ENCODE measurements around the gene FLVCR2.
"Not testable (repeated sequence)": the region's sequence is repeated elsewhere in the genome, so short reads cannot be mapped to it uniquely, and the experiment has no call there.

FLVCR2 gene

GRCh38 chr14:75589931-75590330, 11.5 kb downstream of the FLVCR2 start:
- FAIRE-seq: no peak

GRCh38 chr14:75591331-75591946, 13.0 kb downstream of the FLVCR2 start:
- DNase-seq (ENCODE audit: insufficient read length, low spot score): no peak
- FAIRE-seq: no peak

More at GRCh38 chr14:75589931-75590330, 11.5 kb downstream of the FLVCR2 start:
- DNase-seq (ENCODE audit: insufficient read length, low spot score): no peak

DNA sequence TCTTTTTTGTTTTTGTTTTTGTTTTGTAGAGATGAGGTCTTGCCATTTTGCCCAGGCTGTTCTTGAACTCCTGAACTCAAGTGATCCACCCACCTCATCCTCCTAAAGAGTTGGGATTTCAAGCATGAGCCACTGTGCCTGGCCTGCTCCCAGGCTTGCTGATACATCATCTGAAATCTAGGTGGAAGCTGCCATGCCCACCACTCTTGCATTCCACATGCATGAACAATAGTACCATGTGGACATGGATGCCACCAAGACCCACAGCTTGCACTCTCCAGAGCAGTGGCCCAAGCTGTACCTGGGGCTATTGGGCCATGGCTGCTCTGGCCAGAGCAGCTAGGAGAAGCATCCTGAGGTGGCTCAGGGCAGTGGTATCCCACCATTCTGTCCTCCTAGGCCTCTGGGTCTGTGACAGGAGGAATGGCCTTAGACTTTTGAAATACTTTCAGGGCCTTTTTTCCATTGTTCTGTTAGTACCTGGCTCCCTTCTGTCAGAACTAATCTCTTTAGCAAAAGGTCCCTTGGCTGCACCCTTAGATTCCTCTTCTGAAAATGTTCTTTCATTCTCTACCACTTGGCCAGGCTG, 13.7 kb downstream of the FLVCR2 start:
- FAIRE-seq (no peak), DNase-seq (ENCODE audit: insufficient read length, low spot score) (no peak)

DNA sequence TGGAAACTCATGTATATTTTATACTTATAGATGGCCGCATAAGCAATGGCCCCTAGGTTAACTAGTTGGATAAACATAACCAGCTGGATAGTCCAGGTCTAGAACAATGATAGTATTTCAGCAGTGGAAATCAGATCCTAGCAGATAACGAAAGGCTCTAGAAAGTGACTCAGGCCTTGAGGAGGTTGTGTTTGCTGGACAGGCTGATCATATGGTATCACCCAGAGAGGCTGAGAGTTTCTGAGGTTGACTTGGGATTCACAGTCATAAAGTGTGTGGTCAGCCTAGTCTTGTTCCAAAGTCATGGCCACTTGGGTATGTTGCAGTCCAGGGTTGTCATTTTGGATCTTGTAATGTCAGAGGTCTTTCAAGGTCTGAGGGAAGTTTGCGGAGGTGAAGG, 16.8 kb downstream of the FLVCR2 start:
- FAIRE-seq: no peak
- no peak for DNase-seq (ENCODE audit: insufficient read length, low spot score)

DNA sequence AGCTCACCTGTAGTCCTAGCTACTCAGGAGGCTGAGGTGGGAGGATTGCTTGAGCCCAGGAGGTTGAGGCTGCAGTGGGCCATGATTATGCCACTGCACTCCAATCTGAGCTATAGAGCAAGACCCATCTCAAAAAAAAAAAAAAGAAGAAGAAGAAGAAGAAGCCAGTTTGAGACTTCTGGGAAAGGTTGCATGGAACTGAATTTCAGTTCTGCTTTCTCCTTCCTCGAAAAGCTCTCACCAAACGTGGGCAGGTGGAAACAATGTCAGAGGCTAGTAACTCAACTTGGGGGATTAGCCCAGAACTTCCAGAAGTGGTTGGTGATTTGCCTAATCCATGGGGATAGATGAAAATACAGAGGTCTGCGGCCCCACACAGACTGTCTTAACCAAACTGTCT, 18.7 kb downstream of the FLVCR2 start:
- DNase-seq (ENCODE audit: insufficient read length, low spot score) (no peak), FAIRE-seq (no peak)

DNA sequence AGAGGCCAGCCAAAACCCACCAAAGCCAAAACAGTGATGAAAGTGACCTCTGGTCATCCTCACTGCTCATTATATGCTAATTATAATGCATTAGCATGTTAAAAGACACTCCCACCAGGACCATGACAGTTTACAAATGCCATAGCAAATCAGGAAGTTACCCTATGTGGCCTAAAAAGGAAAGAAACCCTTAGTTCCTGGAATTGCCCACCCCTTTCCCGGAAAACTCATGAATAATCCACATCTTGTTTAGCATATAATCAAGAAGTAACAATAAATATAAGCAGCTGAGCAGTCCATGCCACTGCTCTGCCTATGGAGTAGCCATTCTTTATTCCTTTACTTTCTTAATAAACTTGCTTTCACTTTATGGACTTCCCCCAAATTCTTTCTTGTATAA, 21.7 kb downstream of the FLVCR2 start:
- not testable (repeated sequence) for FAIRE-seq; DNase-seq (ENCODE audit: insufficient read length, low spot score)

- not testable (repeated sequence) for FAIRE-seq; DNase-seq (ENCODE audit: insufficient read length, low spot score)
These were observed 22.6 kb downstream of the FLVCR2 start for GRCh38 chr14:75601061-75601460.

DNA sequence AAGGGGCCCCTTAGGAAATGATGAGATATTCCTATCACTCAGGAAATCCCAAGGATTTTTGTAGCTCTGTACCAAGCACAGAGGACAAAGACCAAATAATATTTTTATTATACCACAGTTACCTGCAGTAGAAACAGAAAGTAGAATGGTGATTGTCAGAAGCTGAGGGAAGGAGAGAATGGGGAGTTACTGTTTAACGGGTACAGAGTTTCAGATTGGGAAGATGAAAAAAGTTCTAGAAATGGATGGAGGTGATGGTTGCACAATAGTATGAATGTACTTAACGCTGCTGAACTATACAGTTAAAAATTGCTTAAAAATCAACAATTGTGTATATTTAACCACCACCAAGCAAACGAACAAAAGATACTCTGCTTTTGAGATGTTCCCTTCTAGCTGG, 24.1 kb downstream of the FLVCR2 start:
- DNase-seq (ENCODE audit: insufficient read length, low spot score): no peak
- no peak for FAIRE-seq

GRCh38 chr14:75604979-75605851, 26.8 kb downstream of the FLVCR2 start:
- no peak for FAIRE-seq
- no peak for DNase-seq (ENCODE audit: insufficient read length, low spot score)

GRCh38 chr14:75605916-75606315, 27.5 kb downstream of the FLVCR2 start:
- no peak for DNase-seq (ENCODE audit: insufficient read length, low spot score)
- FAIRE-seq: no peak

GRCh38 chr14:75607044-75607443, 28.6 kb downstream of the FLVCR2 start:
- FAIRE-seq (no peak), DNase-seq (ENCODE audit: insufficient read length, low spot score) (no peak)

DNA sequence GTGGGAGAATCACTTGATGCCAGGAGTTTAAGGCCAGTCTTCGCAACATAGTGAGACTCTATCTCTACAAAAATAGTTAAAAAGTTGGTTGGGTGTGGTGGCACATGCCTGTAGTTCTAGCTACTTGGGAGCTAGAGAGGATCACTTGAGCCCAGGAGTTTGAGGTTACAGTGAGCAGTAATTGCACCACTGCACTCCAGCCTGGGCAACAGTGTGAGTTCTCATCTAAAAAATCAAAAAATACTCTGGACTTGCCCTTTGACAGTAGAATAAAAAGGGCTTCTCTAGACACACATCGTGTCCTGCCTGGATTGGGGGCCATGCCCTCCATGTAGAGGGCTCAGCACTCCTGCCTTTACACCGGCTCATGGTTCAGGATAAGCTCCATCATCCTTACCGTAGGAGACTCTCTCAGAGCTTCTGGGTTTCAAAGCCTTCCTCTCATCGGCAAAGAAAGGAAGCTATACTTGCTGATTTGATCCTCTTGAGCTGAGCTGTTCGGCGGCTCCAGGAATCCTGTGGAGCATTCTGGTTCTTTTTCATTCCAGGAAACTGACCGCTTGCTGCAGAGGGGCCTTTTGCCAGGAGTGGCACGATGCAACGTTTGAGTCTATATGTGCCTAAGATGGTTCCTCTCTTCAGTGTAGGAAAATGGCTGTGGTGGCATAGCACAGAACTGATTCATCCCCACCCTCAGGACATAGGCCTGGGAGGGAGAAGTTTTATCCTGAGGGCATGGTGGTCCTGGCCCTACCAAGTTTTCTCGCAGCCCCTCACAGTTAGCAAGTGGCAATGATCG, 29.6 kb downstream of the FLVCR2 start:
- FAIRE-seq: no peak

DNA sequence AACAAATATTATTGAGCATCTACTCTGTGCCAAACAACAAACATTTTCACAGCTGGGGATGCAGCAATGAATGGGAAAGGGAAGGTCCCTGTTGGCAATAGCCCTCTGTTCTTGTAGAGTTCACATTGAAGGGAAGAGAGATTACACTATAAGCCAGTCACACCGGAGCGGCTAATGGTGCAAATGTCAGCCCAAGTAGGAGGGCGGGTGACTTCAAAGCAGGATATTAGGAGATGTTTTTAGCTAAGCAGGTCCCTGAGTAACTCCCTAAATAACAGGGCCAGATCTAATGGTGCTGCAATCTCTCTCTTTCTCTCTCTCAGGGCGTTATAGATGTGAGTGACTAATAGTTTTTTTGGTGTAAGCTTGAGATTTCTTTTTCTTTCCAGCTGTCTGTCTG, 30.7 kb downstream of the FLVCR2 start:
- FAIRE-seq: no peak
- DNase-seq (ENCODE audit: insufficient read length, low spot score): no peak

More for the DNA sequence above, 29.6 kb downstream of the FLVCR2 start:
- DNase-seq (ENCODE audit: insufficient read length, low spot score): no peak

DNA sequence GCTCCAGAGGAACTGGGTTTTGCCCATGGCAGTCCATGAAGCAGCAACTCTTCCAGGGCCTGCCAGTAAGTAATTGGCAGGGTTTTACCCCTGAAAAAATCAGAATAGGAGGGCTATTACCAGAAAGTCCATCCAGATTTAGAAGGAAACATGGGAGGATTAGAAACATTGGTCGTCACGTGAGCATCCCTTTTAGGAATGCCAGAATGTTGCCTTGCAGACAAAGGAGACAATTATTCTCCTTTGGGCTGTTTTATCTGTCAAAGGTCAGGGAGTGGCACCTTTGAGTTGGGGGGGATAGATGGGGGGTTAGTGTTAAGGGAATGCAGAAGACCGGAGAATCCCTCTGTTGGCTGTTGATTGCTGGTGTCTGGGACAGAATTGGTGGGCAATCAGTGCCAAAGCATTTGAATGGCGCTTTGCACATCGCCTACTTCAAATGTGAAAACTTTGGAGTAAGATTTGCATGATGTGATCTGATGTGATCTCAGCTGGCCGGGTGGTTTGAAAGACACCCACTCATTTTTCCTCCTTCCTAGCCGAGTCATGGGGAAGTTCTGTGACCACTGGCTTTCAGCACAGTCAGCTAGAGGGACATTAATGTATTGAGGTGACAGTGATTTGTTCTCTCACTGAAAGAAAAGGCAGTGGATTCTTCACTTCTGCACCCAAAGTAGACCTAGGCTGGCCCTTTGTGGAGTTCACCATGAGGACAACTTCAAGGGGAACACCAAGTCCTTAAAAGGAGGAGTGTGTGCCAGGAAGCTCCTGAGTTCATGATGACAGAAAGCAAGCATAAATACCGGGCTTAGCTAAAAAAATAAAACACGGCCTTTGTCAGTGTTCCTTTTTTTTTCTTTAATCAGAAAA, 31.4 kb downstream of the FLVCR2 start:
- FAIRE-seq: no peak
- no peak for DNase-seq (ENCODE audit: insufficient read length, low spot score)

DNA sequence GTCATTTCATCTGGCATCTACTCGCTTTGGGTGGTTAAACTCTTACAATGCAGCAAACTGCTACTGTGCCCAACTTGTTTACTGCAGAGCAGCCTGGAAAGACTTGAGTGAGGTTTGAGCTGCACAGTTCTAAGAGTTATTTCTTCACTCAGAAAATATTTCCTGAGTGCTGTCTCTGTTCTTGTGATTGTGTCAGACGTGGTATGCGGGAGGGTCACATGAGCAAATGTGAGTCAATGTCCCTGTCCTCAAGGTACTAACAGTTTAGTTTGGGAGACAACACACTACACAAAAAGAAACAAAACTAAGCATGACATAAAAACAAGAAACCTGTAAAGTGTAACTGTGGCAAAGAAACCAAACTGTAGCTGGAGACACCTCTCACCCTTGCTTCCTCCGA, 32.4 kb downstream of the FLVCR2 start:
- no peak for DNase-seq (ENCODE audit: insufficient read length, low spot score)
- FAIRE-seq: no peak

DNA sequence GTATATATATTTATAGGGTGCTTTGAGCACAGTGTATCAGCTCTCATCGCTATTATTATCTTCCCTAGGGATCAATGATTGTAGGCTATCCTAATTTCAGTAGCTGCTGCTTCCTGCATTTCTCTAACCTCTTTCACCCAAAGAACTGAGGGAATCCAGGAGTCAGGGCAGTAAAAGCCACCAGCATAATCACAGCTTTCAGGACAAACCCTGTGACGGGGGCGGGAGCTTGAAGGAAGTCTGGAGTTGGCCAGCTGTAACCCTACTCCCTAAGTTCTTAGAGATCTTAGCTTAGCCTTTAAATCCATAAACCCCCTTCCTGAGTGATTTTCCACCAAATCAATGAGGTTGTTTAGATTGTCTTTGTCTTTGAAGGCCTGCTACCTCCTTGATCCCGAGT, 33.7 kb downstream of the FLVCR2 start:
- FAIRE-seq (no peak), DNase-seq (ENCODE audit: insufficient read length, low spot score) (no peak)

GRCh38 chr14:75614179-75614578, 35.8 kb downstream of the FLVCR2 start:
- FAIRE-seq (no peak), DNase-seq (ENCODE audit: insufficient read length, low spot score) (no peak)

DNA sequence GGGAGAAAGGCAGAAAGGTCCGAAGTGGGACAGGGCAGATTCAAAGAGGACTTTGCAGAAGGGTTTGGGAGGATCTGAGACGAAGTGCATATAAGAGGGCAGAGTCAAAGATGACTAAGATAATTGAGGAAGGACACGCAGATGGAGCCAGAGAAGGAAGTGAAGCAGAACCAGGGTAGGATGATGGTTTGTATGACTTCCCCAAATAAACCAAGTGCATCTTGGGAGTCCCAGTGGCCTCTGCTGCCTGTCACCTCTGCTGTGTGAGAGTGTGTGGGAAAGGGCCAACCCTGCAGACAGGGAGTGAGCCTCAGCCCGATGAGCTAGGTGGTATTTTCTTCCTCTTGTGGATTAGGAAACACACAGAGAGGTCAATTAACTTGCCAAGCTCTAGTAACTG, 36.8 kb downstream of the FLVCR2 start:
- FAIRE-seq (no peak), DNase-seq (ENCODE audit: insufficient read length, low spot score) (no peak)

DNA sequence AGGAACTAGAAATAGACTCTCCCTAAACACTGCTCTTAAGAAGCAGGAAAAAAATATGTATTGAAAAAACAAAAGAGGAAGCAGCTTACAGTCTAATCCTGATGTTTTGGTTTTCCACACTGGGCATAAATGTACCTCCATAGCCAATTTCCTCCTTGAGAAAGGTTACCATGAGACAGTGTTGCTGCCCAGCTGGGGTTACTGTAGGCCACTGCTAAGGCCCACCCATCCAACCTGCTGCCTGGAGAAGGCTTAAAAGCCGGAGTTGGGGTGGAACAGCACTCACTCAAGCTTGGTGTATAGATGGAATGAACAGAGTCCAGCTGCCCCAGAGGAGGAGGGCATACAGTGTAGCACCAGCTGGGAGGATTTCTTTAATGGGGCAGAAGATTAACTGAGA, 41.1 kb downstream of the FLVCR2 start:
- no peak for DNase-seq (ENCODE audit: insufficient read length, low spot score)
- no peak for FAIRE-seq

DNA sequence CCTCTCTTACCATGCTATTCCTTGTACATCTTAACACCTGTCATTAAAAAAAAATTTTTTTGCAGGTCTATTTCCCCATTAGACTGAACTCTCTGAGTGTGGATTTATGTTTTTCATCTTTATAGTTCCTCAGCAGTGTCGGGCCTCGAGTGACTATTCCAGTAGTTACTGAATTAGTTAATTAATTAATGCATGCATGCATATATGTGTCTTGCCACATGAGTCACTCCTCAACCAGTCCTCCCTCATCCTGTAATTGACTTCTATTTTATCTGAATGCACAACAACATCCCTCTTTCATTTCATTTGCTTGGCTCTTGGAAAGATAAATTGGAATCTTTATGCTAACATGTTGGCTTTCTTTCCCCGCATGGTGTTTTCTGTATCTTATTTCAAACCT, 46.6 kb downstream of the FLVCR2 start:
- no peak for DNase-seq (ENCODE audit: insufficient read length, low spot score)
- FAIRE-seq: no peak

Data from GM19239 (cell line).